WTC11 (cell line): ENCODE measurements around the gene TBCEL. TPM values are rescaled to one million over a fixed set of nuclear protein-coding genes. Genes with fewer than 3 reads are reported as not detected.

Experiments
- ATAC-seq: fragments of 200-7000 bp; cut with Tn5 transposase; 2 replicates; pipeline ENCODE4 v1.10.0; 2021; ENCODE audit warnings: mild to moderate bottlenecking, moderate library complexity
- CTCF ChIA-PET: fragments of 300-600 bp; sonication (Branson Sonifier 250); formaldehyde crosslinking; loops from one replicate; lab custom pipeline; 2021; ENCODE audit warnings: antibody characterized with exemption; lab: Charles Lee
- POLR2A ChIA-PET: fragments of 350-600 bp; sonication (Branson Sonifier 250); formaldehyde crosslinking; loops from one replicate; lab custom pipeline; 2021; ENCODE audit warnings: antibody characterized with exemption; lab: Charles Lee
- DNase-seq: peaks from one replicate; pipeline ENCODE4 v3.0.0; 2021; ENCODE audit warnings: low spot score
- H3K27ac Mint-ChIP-seq: 2 replicates; pipeline ENCODE4 v1.8.0; 2021; ENCODE audit warnings: mixed read lengths
- H3K27me3 Mint-ChIP-seq: 2 replicates; pipeline ENCODE4 v1.8.0; 2021; ENCODE audit warnings: low read depth, mild to moderate bottlenecking, moderate library complexity, mixed read lengths
- H3K36me3 Mint-ChIP-seq: 2 replicates; pipeline ENCODE4 v1.8.0; 2021; ENCODE audit warnings: mixed read lengths
- H3K4me1 Mint-ChIP-seq: 2 replicates; pipeline ENCODE4 v1.8.0; 2022; ENCODE audit warnings: mixed read lengths
- H3K4me3 Mint-ChIP-seq: 2 replicates; pipeline ENCODE4 v1.8.0; 2021; ENCODE audit warnings: mild to moderate bottlenecking, moderate library complexity, mixed read lengths
- H3K9me3 Mint-ChIP-seq: 2 replicates; pipeline ENCODE4 v1.8.0; 2021; ENCODE audit warnings: mixed read lengths
- ATF1 ChIP-seq: sonication (generic); formaldehyde crosslinking; IDR thresholded peaks from 2 replicates; pipeline ENCODE4 v1.8.1; 2023; ENCODE audit warnings: mild to moderate bottlenecking, moderate library complexity, missing genetic modification reagents
- CREB1 ChIP-seq: sonication (generic); formaldehyde crosslinking; IDR thresholded peaks from 2 replicates; pipeline ENCODE4 v1.8.0; 2023; ENCODE audit warnings: mild to moderate bottlenecking, missing genetic modification reagents
- CREM ChIP-seq: sonication (generic); formaldehyde crosslinking; IDR thresholded peaks from 2 replicates; pipeline ENCODE4 v1.8.1; 2022; ENCODE audit warnings: mild to moderate bottlenecking, missing genetic modification reagents, moderate library complexity
- ESRRA ChIP-seq: sonication (generic); formaldehyde crosslinking; IDR thresholded peaks from 2 replicates; pipeline ENCODE4 v1.8.1; 2022; ENCODE audit warnings: mild to moderate bottlenecking, missing genetic modification reagents, borderline replicate concordance
- FOXP1 ChIP-seq: sonication (generic); formaldehyde crosslinking; IDR thresholded peaks from 2 replicates; pipeline ENCODE4 v1.8.0; 2022; ENCODE audit warnings: missing genetic modification reagents, mild to moderate bottlenecking, moderate library complexity, borderline replicate concordance
- NFATC4 ChIP-seq: fragments of 250-450 bp; sonication (Bioruptor Pico); IDR thresholded peaks from 2 replicates; pipeline ENCODE4 v1.9.0; 2021; ENCODE audit warnings: mild to moderate bottlenecking
- SOX15 ChIP-seq: fragments of 250-450 bp; sonication (Bioruptor Pico); IDR thresholded peaks from 2 replicates; pipeline ENCODE4 v1.9.0; 2021; ENCODE audit warnings: mild to moderate bottlenecking
- SP1 ChIP-seq: sonication (generic); formaldehyde crosslinking; conservative IDR thresholded peaks from 2 replicates; pipeline ENCODE4 v1.8.1; 2022; ENCODE audit warnings: missing genetic modification reagents
- TCF7 ChIP-seq: sonication (generic); formaldehyde crosslinking; IDR thresholded peaks from 2 replicates; pipeline ENCODE4 v1.8.0; 2022; ENCODE audit warnings: mild to moderate bottlenecking, low read depth, missing genetic modification reagents, moderate library complexity
- ZNF416 ChIP-seq: fragments of 250-450 bp; sonication (Bioruptor Pico); IDR thresholded peaks from 2 replicates; pipeline ENCODE4 v1.9.0; 2021; ENCODE audit warnings: mild to moderate bottlenecking, inconsistent platforms
- ZNF423 ChIP-seq: fragments of 250-450 bp; sonication (Bioruptor Pico); IDR thresholded peaks from 2 replicates; pipeline ENCODE4 v2.1.2; 2022; ENCODE audit warnings: mild to moderate bottlenecking, moderate library complexity
- total RNA-seq: library from RNA; stranded (reverse); gene quantifications from 3 replicates; pipeline ENCODE4 v1.2.3, GENCODE V29; 2021
- TF ChIP-seq, protein P1 (sequence below): sonication (generic); formaldehyde crosslinking; IDR thresholded peaks from 2 replicates; pipeline ENCODE4 v1.8.0; 2023; ENCODE audit warnings: missing genetic modification reagents, mild to moderate bottlenecking, borderline replicate concordance
- TF ChIP-seq, protein P2 (sequence below): sonication (generic); formaldehyde crosslinking; conservative IDR thresholded peaks from 2 replicates; pipeline ENCODE4 v1.8.1; 2023; ENCODE audit warnings: mild to moderate bottlenecking, low read depth, missing genetic modification reagents, moderate library complexity
- TF ChIP-seq, protein P3 (sequence below): sonication (generic); formaldehyde crosslinking; IDR thresholded peaks from 2 replicates; pipeline ENCODE4 v1.8.1; 2023; ENCODE audit warnings: mild to moderate bottlenecking, missing genetic modification reagents, borderline replicate concordance
- TF ChIP-seq, protein P4 (sequence below): sonication (generic); formaldehyde crosslinking; IDR thresholded peaks from 2 replicates; pipeline ENCODE4 v1.8.0; 2022; ENCODE audit warnings: mild to moderate bottlenecking, missing genetic modification reagents
- TF ChIP-seq, protein P5 (sequence below): sonication (generic); formaldehyde crosslinking; IDR thresholded peaks from 2 replicates; pipeline ENCODE4 v1.8.1; 2023; ENCODE audit warnings: mild to moderate bottlenecking, moderate library complexity, missing genetic modification reagents
- TF ChIP-seq, protein P6 (sequence below): sonication (generic); formaldehyde crosslinking; IDR thresholded peaks from 2 replicates; pipeline ENCODE4 v1.8.1; 2022; ENCODE audit warnings: missing genetic modification reagents, borderline replicate concordance
- TF ChIP-seq, protein P7 (sequence below): sonication (generic); formaldehyde crosslinking; IDR thresholded peaks from 2 replicates; pipeline ENCODE4 v1.8.0; 2023; ENCODE audit warnings: mild to moderate bottlenecking, missing genetic modification reagents

Gene TBCEL
- total RNA-seq, 1 experiment from 2014 or later, result 9.5 TPM

DNA sequence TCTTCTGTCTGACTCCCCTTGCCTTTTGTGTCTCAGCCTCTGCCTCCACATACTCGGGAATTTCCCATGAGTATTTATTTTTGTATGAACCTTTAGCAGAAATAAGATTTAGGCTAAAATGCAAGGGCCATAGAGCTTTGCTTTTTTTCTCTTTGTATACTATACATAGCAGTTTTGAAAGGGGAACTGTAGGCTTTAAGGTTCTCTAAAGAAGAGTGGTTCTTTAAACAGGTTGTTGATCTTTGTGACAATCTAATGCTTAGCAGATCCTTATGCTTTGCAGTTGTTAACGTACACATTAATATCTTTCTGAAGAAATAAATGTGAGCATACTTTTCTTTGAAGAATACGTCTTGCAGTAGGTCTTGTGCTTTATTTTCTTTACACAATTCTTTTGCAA, 35.0 kb downstream of the TBCEL start:
- Mint-ChIP-seq H3K4me3 (no peak overlapping the region), H3K9me3 (no peaks in the 10 kb centered on the region), H3K36me3 (peaks cover 26% of the 10 kb centered on the region), H3K27me3 (no peaks in the 10 kb centered on the region), H3K27ac (no peak overlapping the region), H3K4me1 (no peaks in the 10 kb centered on the region)
- TF ChIP-seq ATF1 (CRISPR knock-in tag), result no peak
- TF ChIP-seq, protein P1, sequence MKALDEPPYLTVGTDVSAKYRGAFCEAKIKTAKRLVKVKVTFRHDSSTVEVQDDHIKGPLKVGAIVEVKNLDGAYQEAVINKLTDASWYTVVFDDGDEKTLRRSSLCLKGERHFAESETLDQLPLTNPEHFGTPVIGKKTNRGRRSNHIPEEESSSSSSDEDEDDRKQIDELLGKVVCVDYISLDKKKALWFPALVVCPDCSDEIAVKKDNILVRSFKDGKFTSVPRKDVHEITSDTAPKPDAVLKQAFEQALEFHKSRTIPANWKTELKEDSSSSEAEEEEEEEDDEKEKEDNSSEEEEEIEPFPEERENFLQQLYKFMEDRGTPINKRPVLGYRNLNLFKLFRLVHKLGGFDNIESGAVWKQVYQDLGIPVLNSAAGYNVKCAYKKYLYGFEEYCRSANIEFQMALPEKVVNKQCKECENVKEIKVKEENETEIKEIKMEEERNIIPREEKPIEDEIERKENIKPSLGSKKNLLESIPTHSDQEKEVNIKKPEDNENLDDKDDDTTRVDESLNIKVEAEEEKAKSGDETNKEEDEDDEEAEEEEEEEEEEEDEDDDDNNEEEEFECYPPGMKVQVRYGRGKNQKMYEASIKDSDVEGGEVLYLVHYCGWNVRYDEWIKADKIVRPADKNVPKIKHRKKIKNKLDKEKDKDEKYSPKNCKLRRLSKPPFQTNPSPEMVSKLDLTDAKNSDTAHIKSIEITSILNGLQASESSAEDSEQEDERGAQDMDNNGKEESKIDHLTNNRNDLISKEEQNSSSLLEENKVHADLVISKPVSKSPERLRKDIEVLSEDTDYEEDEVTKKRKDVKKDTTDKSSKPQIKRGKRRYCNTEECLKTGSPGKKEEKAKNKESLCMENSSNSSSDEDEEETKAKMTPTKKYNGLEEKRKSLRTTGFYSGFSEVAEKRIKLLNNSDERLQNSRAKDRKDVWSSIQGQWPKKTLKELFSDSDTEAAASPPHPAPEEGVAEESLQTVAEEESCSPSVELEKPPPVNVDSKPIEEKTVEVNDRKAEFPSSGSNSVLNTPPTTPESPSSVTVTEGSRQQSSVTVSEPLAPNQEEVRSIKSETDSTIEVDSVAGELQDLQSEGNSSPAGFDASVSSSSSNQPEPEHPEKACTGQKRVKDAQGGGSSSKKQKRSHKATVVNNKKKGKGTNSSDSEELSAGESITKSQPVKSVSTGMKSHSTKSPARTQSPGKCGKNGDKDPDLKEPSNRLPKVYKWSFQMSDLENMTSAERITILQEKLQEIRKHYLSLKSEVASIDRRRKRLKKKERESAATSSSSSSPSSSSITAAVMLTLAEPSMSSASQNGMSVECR (CRISPR knock-in tag), result no peak
- CTCF ChIA-PET, result no interaction called here
- POLR2A ChIA-PET, result no interaction called here
- ATAC-seq, result no peak
- no peak for DNase-seq

DNA sequence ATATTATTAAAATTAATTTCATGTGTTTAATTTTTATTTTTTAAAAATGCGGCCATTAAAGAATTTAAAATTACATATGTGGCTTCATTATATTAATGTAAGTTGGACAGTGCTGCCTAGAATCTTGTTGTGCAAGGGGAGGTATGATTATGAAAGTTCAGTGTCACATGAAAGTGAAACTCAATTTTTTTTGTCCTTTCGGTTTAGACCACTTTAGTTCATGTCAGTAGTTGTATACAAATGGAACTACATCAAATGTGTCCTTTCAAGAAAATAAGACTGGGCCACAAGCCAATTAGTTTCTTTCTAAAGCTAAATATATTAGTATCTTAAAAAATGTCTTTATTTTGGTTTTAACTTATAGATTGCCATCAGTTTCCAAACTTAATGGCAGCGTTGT, 35.7 kb downstream of the TBCEL start:
- H3K9me3 Mint-ChIP-seq, result no peaks in the 10 kb centered on the region
- no peak overlapping the region for H3K4me3 Mint-ChIP-seq
- H3K27me3 Mint-ChIP-seq, result no peaks in the 10 kb centered on the region
- ATAC-seq, result no peak
- H3K36me3 Mint-ChIP-seq, result peaks cover 30% of the 10 kb centered on the region
- ChIA-PET POLR2A (no interaction called here), CTCF (no interaction called here)
- H3K27ac Mint-ChIP-seq, result no peak overlapping the region
- no peak for DNase-seq
- no peaks in the 10 kb centered on the region for H3K4me1 Mint-ChIP-seq
- TF ChIP-seq, protein P2, sequence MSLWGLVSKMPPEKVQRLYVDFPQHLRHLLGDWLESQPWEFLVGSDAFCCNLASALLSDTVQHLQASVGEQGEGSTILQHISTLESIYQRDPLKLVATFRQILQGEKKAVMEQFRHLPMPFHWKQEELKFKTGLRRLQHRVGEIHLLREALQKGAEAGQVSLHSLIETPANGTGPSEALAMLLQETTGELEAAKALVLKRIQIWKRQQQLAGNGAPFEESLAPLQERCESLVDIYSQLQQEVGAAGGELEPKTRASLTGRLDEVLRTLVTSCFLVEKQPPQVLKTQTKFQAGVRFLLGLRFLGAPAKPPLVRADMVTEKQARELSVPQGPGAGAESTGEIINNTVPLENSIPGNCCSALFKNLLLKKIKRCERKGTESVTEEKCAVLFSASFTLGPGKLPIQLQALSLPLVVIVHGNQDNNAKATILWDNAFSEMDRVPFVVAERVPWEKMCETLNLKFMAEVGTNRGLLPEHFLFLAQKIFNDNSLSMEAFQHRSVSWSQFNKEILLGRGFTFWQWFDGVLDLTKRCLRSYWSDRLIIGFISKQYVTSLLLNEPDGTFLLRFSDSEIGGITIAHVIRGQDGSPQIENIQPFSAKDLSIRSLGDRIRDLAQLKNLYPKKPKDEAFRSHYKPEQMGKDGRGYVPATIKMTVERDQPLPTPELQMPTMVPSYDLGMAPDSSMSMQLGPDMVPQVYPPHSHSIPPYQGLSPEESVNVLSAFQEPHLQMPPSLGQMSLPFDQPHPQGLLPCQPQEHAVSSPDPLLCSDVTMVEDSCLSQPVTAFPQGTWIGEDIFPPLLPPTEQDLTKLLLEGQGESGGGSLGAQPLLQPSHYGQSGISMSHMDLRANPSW (CRISPR knock-in tag), result no peak
- TF ChIP-seq ESRRA (CRISPR knock-in tag), result no peak
- TF ChIP-seq, protein P3, sequence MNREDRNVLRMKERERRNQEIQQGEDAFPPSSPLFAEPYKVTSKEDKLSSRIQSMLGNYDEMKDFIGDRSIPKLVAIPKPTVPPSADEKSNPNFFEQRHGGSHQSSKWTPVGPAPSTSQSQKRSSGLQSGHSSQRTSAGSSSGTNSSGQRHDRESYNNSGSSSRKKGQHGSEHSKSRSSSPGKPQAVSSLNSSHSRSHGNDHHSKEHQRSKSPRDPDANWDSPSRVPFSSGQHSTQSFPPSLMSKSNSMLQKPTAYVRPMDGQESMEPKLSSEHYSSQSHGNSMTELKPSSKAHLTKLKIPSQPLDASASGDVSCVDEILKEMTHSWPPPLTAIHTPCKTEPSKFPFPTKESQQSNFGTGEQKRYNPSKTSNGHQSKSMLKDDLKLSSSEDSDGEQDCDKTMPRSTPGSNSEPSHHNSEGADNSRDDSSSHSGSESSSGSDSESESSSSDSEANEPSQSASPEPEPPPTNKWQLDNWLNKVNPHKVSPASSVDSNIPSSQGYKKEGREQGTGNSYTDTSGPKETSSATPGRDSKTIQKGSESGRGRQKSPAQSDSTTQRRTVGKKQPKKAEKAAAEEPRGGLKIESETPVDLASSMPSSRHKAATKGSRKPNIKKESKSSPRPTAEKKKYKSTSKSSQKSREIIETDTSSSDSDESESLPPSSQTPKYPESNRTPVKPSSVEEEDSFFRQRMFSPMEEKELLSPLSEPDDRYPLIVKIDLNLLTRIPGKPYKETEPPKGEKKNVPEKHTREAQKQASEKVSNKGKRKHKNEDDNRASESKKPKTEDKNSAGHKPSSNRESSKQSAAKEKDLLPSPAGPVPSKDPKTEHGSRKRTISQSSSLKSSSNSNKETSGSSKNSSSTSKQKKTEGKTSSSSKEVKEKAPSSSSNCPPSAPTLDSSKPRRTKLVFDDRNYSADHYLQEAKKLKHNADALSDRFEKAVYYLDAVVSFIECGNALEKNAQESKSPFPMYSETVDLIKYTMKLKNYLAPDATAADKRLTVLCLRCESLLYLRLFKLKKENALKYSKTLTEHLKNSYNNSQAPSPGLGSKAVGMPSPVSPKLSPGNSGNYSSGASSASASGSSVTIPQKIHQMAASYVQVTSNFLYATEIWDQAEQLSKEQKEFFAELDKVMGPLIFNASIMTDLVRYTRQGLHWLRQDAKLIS (CRISPR knock-in tag), result no peak
- no peak for TF ChIP-seq SOX15 (CRISPR knock-in tag)
- TF ChIP-seq, protein P4, sequence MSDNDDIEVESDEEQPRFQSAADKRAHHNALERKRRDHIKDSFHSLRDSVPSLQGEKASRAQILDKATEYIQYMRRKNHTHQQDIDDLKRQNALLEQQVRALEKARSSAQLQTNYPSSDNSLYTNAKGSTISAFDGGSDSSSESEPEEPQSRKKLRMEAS (CRISPR knock-in tag), result no peak
- TF ChIP-seq, protein P5, sequence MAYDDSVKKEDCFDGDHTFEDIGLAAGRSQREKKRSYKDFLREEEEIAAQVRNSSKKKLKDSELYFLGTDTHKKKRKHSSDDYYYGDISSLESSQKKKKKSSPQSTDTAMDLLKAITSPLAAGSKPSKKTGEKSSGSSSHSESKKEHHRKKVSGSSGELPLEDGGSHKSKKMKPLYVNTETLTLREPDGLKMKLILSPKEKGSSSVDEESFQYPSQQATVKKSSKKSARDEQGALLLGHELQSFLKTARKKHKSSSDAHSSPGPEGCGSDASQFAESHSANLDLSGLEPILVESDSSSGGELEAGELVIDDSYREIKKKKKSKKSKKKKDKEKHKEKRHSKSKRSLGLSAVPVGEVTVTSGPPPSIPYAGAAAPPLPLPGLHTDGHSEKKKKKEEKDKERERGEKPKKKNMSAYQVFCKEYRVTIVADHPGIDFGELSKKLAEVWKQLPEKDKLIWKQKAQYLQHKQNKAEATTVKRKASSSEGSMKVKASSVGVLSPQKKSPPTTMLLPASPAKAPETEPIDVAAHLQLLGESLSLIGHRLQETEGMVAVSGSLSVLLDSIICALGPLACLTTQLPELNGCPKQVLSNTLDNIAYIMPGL (CRISPR knock-in tag), result no peak
- no peak for TF ChIP-seq ZNF423 (CRISPR knock-in tag)
- no peak for TF ChIP-seq ZNF416 (CRISPR knock-in tag)
- no peak for TF ChIP-seq CREB1 (CRISPR knock-in tag)
- TF ChIP-seq, protein P6, sequence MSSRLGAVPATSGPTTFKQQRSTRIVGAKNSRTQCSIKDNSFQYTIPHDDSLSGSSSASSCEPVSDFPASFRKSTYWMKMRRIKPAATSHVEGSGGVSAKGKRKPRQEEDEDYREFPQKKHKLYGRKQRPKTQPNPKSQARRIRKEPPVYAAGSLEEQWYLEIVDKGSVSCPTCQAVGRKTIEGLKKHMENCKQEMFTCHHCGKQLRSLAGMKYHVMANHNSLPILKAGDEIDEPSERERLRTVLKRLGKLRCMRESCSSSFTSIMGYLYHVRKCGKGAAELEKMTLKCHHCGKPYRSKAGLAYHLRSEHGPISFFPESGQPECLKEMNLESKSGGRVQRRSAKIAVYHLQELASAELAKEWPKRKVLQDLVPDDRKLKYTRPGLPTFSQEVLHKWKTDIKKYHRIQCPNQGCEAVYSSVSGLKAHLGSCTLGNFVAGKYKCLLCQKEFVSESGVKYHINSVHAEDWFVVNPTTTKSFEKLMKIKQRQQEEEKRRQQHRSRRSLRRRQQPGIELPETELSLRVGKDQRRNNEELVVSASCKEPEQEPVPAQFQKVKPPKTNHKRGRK (CRISPR knock-in tag), result no peak
- TF ChIP-seq, protein P7, sequence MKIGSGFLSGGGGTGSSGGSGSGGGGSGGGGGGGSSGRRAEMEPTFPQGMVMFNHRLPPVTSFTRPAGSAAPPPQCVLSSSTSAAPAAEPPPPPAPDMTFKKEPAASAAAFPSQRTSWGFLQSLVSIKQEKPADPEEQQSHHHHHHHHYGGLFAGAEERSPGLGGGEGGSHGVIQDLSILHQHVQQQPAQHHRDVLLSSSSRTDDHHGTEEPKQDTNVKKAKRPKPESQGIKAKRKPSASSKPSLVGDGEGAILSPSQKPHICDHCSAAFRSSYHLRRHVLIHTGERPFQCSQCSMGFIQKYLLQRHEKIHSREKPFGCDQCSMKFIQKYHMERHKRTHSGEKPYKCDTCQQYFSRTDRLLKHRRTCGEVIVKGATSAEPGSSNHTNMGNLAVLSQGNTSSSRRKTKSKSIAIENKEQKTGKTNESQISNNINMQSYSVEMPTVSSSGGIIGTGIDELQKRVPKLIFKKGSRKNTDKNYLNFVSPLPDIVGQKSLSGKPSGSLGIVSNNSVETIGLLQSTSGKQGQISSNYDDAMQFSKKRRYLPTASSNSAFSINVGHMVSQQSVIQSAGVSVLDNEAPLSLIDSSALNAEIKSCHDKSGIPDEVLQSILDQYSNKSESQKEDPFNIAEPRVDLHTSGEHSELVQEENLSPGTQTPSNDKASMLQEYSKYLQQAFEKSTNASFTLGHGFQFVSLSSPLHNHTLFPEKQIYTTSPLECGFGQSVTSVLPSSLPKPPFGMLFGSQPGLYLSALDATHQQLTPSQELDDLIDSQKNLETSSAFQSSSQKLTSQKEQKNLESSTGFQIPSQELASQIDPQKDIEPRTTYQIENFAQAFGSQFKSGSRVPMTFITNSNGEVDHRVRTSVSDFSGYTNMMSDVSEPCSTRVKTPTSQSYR (CRISPR knock-in tag), result no peak
- no peak for TF ChIP-seq NFATC4
- TF ChIP-seq ATF1 (CRISPR knock-in tag), result no peak
- no peak for TF ChIP-seq FOXP1 (CRISPR knock-in tag)
- TF ChIP-seq TCF7 (CRISPR knock-in tag), result no peak
- TF ChIP-seq SP1 (CRISPR knock-in tag), result no peak
- TF ChIP-seq CREM, result no peak
